Panc1 (cell line): ENCODE measurements around the gene EDC3. TPM values are rescaled to one million over a fixed set of nuclear protein-coding genes. Genes with fewer than 3 reads are reported as not detected.

Experiments used
- ATAC-seq: fragments of 200-7000 bp; cut with Tn5 transposase; 2 replicates; pipeline ENCODE4 v1.9.1; 2020; ENCODE audit warnings: mild to moderate bottlenecking, moderate library complexity
- BruUV-seq: library from RNA; stranded (reverse); fragments of 400-500 nt; replicated peaks from 2 replicates; lab custom pipeline; 2021; lab: Mats Ljungman, UMichigan
- CTCF ChIA-PET: fragments of 300-600 bp; sonication (Branson Sonifier 250); formaldehyde crosslinking; loops from one replicate; lab custom pipeline; 2022; ENCODE audit warnings: antibody characterized with exemption; lab: Charles Lee
- POLR2A ChIA-PET: fragments of 300-600 bp; sonication (Branson Sonifier 250); formaldehyde crosslinking; loops from one replicate; lab custom pipeline; 2022; ENCODE audit warnings: antibody characterized with exemption; lab: Charles Lee
- DNase-seq: peaks from one replicate; pipeline ENCODE4 v3.0.0-alpha.2; 2010; ENCODE audit warnings: low read depth, low spot score
- H3K27ac ChIP-seq: 2 replicates; pipeline ENCODE4 v1.5.1; 2011; ENCODE audit warnings: mild to moderate bottlenecking, low read length, inconsistent platforms
- H3K27me3 ChIP-seq: fragments of 200-500 bp; sonication (Bioruptor generic); 2 replicates; pipeline ENCODE4 v1.6.0; 2014; ENCODE audit warnings: low read length, inconsistent platforms; ENCODE audit not compliant: control insufficient read depth, insufficient read depth
- H3K36me3 ChIP-seq: fragments of 200-500 bp; sonication (Bioruptor generic); 2 replicates; pipeline ENCODE4 v1.5.1; 2014; ENCODE audit warnings: inconsistent platforms, mild to moderate bottlenecking, low read length, moderate library complexity; ENCODE audit not compliant: control insufficient read depth, insufficient read depth
- H3K4me1 ChIP-seq: 2 replicates; pipeline ENCODE4 v1.5.1; 2011; ENCODE audit warnings: inconsistent platforms, mild to moderate bottlenecking, low read length, moderate library complexity; ENCODE audit not compliant: control insufficient read depth, insufficient read depth
- H3K4me3 ChIP-seq, 2 experiments: 2 replicates each; pipeline ENCODE4 v1.5.1; 2011 to 2012; ENCODE audit warnings: low read depth in 2 of 2, low read length in 2 of 2, mild to moderate bottlenecking in 2 of 2, inconsistent platforms in 1 of 2, moderate library complexity in 1 of 2
- H3K9me3 ChIP-seq: fragments of 200-500 bp; sonication (Bioruptor generic); 2 replicates; pipeline ENCODE4 v1.5.1; 2014; ENCODE audit warnings: low read depth, mild to moderate bottlenecking, inconsistent platforms, low read length, moderate library complexity; ENCODE audit not compliant: control insufficient read depth, insufficient read depth
- CTCF ChIP-seq: fragments of 450-650 bp; IDR thresholded peaks from 2 replicates; pipeline ENCODE4 v1.5.1; 2017; ENCODE audit warnings: mild to moderate bottlenecking
- POLR2AphosphoS5 ChIP-seq: IDR thresholded peaks from 2 replicates; pipeline ENCODE4 v1.6.1; 2012; ENCODE audit warnings: mild to moderate bottlenecking, low read depth, low read length, moderate library complexity
- REST ChIP-seq, 2 experiments: IDR thresholded peaks; 2 replicates each; pipeline ENCODE4 v1.6.1; 2011 to 2012; ENCODE audit warnings: low read depth in 2 of 2, control low read depth in 1 of 2, low read length in 1 of 2, mild to moderate bottlenecking in 1 of 2, moderate library complexity in 1 of 2; ENCODE audit not compliant: insufficient read depth in 1 of 2
- SIN3A ChIP-seq: IDR thresholded peaks from 2 replicates; pipeline ENCODE4 v1.6.1; 2012; ENCODE audit warnings: low read depth, mild to moderate bottlenecking, low read length, moderate library complexity, borderline replicate concordance; ENCODE audit not compliant: insufficient read depth
- TCF7L2 ChIP-seq: IDR thresholded peaks from 2 replicates; pipeline ENCODE4 v1.6.1; 2011; ENCODE audit warnings: mild to moderate bottlenecking, low read depth, low read length, inconsistent platforms
- in situ Hi-C: cut with HindIII; loops from 2 replicates; pipeline ENCODE4 v1.10.0; 2016; ENCODE audit warnings: low sequenced_read_pairs, low pct_unique_long_range_greater_than_20kb
- intact Hi-C: fragments of 100-400 bp; cut with micrococcal nuclease; formaldehyde crosslinking; loops from one replicate; pipeline ENCODE4 v1.10.0; 2022; ENCODE audit not compliant: unreplicated experiment
- total RNA-seq: library from RNA; stranded (reverse); gene quantifications from one replicate; pipeline ENCODE4 v1.2.1, GENCODE V29; 2021; ENCODE audit not compliant: unreplicated experiment

EDC3 gene
- total RNA-seq, 1 experiment from 2014 or later, result 45.5 TPM

GRCh38 chr15:74592222-74592621 is 103.6 kb downstream of the EDC3 start:
- intact Hi-C loops (no loop called here), in situ Hi-C loops (no loop called here)
- Histone ChIP-seq H3K9me3 (no peaks in the 10 kb centered on the region), H3K4me3 (no peak overlapping the region), H3K4me1 (no peaks in the 10 kb centered on the region), H3K36me3 (peaks cover 6% of the 10 kb centered on the region; the same call in 1 of the 2 replicates), H3K27ac (no peak overlapping the region), H3K27me3 (no peaks in the 10 kb centered on the region)
- ChIA-PET POLR2A (no interaction called here), CTCF (no interaction called here)
- TF ChIP-seq REST (IDR thresholded peaks at IDR 0.05; ENCODE audit: insufficient read depth in 1 of 2, low read depth in 2 of 2, low read length in 1 of 2) (no peak), TCF7L2 (no peak), SIN3A (no peak), POLR2AphosphoS5 (no peak), CTCF (no peak)
- no peak for DNase-seq
- no peak for ATAC-seq
- no TSS peak for BruUV-seq

GRCh38 chr15:74589826-74590225 is 106.0 kb downstream of the EDC3 start:
- in situ Hi-C loops, result no loop called here
- POLR2A ChIA-PET, result interaction anchor here (0.6 kb wide), 1 partner anchor 33 kb away, joined by 3 read pairs; no protein-coding TSS in a partner anchor
- H3K27ac ChIP-seq, result no peak overlapping the region
- TF ChIP-seq TCF7L2 (no peak), CTCF (no peak), POLR2AphosphoS5 (no peak), REST (IDR thresholded peaks at IDR 0.05; ENCODE audit: insufficient read depth in 1 of 2, low read depth in 2 of 2, low read length in 1 of 2) (no peak), SIN3A (no peak)
- intact Hi-C loops, result no loop called here
- no TSS peak for BruUV-seq
- peaks cover 11% of the 10 kb centered on the region for H3K36me3 ChIP-seq
- H3K4me1 ChIP-seq, result no peaks in the 10 kb centered on the region
- no peak overlapping the region for H3K4me3 ChIP-seq
- CTCF ChIA-PET, result no interaction called here
- no peak for ATAC-seq
- DNase-seq, result no peak
- no peaks in the 10 kb centered on the region for H3K27me3 ChIP-seq
- no peaks in the 10 kb centered on the region for H3K9me3 ChIP-seq
